Stimulated activated CD8-positive, alpha-beta memory T cell treated with anti-CD3 and anti-CD28 coated beads, Interleukin-4, amount 100 ng/mL, for 4 hours (primary cell): ENCODE measurements around the gene TACSTD2.
"Not testable (repeated sequence)": the region's sequence is repeated elsewhere in the genome, so short reads cannot be mapped to it uniquely, and the experiment has no call there.

Experiments used
- DNase-seq, 2 donors: peaks; one replicate each; pipeline ENCODE4 v3.0.0-alpha.2; 2020; ENCODE audit warnings: low read depth in 2 of 2, low spot score in 1 of 2

TACSTD2 gene

DNA sequence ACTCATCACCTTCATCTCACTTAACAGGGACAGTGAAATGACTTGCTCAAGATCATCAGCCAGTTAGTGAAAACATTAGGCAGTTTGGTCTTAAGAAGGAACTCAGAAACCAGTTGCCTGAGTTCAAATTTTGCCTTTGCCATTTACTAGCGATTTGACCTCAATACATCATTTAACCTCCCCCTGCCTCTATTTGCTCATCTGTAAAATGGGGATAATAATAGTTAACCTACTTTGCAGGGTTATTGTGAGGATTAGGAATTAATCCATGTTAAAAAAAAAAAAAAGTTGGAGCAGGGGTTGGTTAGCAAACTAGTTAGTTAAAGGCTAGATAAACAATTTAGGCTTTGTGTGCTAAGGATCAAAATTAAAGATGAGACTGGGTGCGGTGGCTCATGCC lies 10.6 kb upstream of the TACSTD2 start:
- DNase-seq, result no peak

DNA sequence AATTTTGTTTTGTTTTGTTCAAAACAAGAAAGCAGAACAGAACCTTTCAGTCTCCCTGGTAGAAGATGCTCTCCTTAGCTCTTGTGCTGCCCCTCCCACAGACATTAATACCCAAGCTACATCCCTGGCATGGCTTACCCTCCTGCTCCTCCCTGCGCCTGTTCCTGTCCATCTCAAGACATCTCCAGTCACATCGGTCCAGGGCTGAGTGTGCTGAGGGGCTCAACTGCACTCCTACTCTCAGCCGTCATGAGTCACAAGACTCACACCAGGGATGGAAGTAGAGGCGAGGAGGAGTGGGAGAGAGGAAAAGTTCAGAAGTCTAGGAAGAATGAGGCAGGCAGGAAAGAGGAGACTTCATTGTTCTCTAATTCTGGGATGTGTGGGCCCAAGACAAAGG lies 9.2 kb upstream of the TACSTD2 start:
- DNase-seq, result no peak

DNA sequence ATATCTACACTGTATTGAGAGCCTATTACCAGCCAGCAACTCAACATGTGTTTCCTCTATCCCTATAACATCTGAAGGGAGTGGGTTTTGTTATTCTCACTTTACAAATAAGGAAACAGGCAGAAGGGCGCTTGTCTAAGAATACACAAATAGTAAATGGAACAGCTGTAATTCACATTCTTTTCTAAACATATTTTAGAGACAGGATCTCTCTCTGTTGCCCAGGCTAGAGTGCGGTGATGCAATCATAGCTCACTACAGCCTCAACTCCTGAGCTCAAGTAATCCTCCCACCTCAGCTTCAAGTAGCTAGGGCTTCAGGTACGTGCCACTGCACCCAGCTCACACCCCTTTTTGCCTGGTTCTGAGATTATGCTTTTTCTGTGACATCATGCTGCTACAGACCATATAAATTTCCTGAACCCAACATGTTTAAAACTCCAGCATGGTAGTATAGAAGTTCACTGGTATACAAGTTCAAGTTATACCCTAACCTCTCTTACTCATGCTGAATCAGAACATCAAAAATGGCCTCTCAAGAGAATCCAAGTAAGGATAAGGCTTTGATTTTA lies 8.6 kb upstream of the TACSTD2 start:
- DNase-seq, result no peak

DNA sequence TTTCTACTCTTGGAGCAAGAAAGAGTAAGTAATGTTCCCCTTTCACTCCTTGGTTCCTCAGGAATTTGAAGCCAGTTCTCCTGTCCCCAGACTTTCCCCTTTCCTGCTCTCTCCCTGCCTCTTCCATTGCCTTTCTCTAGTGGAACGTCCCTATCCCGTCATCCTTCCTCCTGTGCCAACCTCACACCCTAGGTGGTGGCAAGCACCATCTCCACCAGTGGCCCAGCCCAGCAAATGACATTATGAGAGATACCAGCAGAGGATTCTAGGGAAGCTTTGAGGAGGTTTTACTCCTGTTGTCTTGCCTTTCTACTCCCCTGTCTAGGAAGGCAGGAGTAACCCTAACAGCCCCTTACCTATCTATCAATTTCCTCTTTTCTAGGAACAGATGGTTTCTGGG lies 8.1 kb upstream of the TACSTD2 start:
- no peak for DNase-seq

DNA sequence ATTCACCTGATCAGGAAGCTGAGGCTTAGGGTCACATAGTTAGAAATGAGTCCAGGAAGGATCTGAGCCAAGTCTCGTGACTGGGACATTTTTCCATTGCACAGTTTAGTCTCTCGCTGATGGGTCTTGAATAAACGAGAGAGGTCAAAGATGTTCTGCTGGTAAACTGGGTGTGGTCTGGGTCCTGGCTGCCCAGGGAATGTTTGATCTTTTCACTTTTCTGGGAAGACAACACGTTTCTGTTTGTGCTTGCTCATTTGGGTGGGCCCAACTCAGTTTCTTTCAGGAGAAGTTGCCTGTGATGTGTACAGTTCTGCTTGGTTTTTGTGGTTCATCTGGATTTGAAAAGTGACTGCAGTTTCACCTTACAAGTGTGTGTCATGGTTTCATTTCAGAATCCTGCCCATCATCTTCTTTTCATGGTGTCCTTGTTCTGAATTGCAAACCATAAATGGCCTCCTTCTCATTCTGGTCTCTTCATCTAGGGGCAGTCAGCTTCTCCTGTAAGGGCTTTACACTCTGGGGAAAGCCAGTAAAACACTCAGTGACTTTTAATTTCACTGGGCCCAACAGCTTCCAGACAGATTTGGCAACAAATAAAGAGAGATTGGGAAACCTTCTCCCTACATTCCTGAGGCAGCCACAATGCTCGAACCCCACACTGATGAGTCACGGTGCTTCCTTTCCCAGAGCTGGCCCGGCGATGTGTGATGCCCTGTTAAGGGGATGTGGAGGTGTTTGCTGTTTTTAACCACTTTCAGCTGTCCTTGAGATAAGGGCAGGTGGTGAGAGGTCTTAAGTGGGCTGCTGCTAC lies 7.2 kb upstream of the TACSTD2 start:
- no peak for DNase-seq

DNA sequence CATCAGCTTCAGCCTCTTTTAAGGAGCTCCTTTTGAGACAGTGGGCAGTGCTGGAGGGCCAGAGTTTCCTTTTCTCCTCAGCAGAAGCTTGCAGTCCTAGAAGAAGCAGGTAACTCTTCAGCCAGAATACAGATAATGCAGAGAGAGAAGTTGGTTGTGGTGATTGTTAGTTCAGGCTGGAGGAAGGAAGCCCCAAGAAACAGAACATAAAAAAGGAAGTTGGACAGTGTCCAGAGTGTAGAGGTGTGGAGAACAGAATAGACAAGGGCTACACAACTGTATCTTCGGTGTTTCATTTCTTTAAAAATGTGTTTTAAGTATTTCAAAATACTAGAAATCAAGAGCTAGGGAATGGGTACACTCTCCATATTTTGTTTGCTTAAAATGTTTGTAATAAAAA lies 6.4 kb upstream of the TACSTD2 start:
- DNase-seq, result no peak

DNA sequence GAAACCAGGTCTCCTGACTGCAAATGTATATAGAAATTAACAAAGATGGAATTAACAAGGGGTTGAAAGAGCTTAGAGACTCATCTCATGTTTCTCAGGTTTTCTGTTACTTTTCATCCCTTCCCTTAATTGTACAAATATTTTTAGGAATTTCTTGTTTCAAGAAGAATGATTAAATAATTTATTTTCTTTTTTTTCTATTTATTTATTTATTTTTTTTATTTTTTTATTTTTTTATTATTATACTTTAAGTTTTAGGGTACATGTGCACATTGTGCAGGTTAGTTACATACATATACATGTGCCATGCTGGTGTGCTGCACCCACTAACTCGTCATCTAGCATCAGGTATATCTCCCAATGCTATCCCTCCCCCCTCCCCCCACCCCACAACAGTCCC lies 5.1 kb upstream of the TACSTD2 start:
- not testable (repeated sequence) for DNase-seq

DNA sequence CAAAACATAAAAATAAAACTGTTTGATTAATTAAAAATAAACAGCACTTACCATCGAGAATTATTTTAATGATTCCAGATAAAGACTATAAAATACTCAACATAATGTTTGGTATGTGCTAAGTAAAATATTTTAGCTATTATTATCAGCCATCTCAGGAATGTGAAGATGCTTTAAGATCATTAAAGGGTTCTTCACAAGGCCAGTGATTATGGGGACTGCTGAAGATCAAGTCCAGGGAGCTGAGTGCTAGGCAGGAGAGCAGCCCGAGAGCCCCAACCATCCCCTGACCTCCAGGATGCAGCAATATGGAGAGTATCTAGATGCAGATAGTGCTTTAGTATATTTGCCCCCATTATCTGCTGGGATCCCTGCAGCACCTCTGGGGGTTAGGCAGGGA lies 4.6 kb upstream of the TACSTD2 start:
- DNase-seq, result no peak

DNA sequence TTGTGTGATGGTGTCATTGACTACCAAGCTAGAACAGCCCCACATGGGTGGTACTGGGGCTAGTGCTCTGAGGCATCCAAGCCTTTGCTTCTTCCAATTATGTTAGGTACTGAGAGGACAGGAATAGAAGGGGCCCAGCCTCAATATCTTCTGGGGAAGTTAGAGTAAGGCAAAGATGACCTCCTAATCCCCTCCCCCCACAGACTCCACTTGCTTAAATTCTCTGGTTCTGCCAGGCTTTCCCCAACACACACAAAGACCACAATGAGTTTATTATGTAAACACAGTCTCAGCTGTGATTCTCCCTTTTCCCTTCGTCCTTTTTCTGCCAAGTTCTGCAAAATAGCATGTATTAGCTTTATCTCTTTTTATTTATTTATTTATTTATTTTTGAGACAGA lies 3.1 kb upstream of the TACSTD2 start:
- DNase-seq, result no peak

DNA sequence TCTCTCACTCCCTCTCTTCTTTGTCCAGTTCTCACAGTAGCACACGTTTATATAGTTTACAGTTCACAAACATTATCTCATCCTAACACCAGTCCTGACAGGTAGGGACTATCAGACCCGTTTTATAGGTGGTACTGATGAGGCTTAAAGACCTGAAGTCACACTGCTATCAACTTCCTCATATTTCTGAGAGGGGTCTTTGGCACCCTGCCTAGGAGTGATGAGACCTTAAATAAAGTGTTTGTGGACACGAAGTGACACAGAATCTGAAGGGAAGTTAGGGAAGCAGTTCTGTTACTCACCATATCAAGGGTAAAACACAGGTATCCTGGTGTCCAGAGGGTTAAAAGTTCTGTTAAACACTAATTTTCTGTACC lies 590 bp upstream of the TACSTD2 start:
- DNase-seq, result no peak

DNA sequence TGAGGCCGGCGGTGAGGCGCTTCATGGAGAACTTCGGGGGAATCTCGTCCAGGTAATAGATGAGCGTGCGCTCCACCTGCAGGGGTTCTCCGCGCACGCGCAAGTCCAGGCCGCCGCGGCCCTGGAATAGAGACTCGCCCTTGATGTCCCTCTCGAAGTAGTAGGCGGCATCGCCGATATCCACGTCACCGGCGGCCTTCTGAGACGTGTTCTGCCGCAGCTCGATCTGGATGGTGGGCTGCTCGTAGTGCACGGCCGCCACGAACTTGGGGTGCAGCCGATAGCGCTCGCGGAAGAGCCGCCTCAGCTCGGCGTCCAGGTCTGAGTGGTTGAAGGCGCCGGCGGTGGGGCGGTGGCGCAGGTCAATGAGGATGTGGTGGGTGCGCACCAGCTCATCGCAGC lies 726 bp downstream of the TACSTD2 start:
- DNase-seq, result no peak

DNA sequence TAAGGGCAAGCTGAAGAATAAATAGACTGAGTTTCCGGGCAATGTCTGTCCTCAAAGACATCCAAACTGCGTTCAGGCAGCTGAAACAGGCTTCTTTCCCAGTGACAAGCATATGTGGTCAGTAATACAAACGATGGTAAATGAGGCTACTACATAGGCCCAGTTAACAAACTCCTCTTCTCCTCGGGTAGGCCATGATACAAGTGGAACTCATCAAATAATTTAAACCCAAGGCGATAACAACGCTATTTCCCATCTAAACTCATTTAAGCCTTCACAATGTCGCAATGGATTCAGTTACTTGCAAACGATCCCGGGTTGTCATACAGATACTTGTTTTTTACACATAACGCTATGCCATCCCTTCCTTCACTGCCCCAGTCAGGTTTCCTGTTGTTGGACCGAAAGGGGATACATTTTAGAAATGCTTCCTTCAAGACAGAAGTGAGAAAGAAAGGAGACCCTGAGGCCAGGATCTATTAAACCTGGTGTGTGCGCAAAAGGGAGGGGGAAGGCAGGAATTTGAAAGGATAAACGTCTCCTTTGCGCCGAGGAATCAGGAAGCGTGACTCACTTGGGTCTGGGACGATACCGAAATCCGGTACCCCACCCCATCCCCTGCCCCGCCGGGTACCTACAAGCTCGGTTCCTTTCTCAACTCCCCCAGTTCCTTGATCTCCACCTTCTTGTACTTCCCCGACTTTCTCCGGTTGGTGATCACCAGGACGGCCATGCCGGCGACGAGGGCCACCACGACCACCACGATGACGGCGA lies 1.3 kb downstream of the TACSTD2 start:
- DNase-seq, result no peak

DNA sequence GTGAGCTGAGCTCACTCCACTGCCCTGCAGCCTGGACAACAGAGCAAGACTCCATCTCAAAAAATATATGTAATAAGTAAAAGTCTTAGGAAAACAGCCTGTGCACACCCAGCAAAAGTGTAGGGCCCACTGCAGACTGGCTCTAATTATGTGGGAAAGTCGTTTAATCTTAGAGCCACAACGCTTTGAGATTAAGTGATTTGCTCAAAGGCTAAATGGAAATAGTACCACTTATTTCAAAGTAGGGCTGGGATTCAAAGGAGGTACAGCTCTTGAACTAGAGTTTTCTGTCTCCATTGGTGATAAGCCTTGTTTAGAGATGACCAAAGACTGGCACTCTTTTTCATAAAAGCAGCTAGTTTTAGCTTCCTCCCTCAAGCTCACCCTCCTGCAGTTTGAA lies 2.2 kb downstream of the TACSTD2 start:
- DNase-seq, result no peak

DNA sequence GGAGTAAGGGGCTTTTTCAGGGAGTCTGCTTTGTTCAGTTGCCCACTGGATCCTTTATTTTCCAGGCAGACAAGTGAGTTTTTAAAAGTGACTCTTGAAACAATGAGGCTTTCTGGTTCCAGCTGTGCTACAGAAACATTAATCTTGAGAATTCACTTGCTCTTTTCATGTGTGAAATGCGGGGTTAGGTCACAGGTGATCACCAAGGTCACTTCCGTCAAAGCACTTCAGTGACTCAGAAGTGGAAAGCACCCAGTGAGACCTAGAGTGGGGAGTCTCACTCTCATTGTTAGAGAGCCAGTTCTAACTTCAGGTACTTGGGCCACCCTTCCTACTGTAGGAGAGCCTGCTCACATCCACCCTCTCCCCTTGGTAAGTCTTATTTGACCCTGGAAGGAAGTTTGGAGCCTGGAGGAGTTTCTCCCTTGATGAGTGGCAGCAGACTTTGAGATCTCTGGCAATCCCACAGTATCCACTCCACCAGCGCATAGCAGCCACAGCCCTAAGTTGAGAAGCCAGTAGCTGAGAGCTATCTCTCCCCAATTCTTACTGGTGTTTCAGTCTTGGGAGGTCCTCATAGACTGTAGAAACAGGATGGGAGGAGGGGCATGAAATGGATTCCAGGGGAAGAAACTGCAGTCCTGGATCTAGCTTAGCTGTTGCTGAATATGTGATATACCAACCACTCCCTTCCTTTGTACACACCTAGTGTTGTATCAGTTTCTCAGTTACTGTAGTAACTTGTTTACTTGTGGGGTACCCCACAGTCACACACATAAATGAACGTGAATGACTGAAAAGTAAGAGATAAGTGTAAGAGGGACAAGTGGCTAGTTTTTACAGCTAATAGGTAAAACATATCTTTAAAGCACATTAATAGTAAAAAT lies 3.1 kb downstream of the TACSTD2 start:
- DNase-seq, result no peak

DNA sequence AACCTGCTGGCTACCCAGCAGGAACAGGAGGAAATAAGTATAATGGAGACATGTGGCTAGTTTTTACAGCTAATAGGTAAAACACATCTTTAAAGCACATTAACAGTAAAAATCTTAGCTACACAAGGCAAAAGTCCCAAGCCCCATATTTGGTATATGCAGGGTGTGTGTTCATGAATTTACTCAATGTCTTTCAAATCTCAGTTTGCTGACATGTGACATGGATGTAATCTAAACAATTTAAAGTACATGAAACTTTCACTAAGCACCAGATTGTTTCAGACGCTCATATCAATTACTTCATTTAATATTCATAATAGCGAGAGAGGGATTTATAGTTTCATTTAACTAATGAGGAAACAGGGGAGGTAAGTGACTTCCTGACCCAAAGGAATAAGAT lies 3.9 kb downstream of the TACSTD2 start:
- no peak for DNase-seq

DNA sequence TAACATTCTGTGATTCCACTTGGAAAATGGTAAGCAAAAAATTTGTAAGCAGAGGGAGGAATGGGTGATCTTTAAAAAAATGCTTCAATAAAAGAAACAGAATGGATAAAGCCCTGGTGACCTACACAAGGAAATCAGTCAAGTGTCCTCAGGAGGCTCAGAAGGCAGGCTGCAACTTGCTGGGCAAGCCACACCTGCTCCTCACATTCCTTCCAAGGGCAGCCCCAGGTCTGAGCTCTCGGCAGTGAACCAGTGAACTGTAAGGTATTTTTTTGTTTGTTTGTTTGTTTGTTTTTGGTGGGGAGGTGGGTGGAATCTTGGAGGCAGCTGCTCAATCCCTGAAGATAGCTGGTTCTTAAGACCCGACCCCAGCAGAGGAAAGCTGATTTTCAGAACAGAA lies 4.4 kb downstream of the TACSTD2 start:
- DNase-seq, result no peak

DNA sequence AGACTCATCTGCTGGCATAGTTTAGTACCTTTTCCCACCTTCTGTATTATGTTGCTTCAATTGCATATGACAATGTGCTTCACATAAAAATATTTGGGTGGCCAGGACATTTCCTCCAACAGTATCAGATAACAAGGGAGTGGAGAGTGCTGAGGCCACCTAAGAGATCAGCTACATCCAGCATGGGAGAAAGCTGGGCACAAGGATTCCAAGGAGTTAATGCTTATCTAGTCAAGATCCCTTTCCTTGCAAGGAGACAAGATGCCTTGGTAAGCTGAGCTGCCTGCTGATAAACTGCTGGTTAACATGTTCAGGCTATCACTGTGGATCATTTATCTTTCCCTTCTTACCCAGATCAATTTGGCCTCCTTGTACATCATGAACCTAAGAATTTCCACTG lies 5.4 kb downstream of the TACSTD2 start:
- DNase-seq, result no peak

DNA sequence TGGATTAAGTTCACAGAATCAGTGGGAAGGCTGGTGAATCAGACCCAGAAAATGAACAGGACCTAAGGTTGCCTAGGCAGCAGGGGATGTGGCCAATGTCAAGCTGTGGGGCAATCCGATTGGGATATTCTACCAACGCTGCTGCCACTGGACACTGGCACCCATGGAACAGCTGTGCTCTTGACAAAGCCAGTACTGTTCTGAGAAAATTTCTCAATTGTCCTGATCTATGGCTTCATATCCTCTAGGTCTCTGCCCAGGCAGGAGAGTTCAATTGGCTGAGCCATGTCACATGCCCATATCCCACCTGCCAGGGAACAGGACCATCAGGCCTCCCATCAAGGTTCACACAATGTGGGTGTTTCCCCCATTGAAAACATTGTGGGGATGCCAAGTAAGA lies 6.2 kb downstream of the TACSTD2 start:
- no peak for DNase-seq

DNA sequence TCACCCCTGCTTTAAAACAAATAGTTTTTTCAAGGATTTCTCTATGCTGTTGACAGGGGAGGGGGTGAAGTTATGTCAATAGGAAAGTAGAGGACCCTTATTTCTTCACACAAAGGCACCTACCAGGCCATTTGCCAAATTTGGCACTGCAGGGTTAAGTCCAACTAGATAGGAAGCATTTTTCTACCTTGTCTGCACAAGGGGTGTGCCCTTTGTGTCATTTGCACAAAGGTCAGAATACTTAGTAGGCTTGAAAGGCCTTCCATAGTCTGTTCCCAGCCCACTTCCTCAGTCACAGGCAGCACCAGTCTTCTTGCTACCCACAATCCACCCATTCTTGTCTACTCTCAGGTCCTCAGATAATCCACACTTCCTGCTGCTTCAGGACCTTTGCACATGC lies 7.0 kb downstream of the TACSTD2 start:
- DNase-seq, result no peak

DNA sequence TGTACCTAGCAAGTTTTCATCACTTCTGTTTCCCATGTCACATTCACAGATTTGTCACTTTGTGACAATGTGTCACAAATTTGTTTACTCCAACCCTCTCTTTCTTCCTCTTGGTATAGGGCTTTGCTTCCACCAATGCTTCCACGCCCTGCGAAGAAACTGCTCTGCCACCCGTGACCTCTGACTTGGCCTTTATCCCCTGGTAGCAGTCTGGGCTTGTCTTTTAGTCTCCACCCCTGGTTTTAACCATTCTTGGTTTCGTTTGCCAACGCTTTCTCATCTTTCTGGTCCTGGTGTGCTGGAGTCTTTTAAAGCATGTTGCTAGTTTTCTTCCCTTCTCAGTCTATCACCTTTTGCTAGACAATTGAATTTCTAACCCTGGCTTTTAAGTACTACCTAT lies 8.1 kb downstream of the TACSTD2 start:
- no peak for DNase-seq

DNA sequence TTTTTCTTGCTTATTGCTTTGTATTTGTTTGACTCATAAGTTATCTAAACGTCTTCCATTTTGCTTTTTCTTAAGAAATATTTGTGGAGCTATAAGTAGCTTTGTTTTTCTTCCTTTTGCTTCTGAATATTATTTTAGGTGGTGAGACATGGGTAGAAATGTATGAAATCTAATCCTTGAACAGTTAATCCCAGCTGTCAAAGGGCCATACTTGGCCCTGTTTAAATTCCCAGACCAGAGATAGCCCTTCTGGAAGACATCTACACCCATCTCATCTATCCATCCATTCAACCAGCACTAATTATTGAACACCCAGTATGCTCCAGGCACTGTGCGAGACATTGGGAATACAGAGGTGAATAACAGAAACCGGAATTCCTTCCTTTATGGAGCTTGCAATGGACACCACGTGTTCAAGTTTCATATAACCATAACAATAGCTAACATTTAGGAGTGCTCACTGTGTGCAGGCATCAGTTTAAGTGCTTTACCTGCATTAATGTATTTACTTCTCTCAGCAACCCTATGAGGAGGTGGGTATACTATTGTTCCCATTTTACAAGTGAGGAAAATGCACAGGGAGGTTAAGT lies 8.7 kb downstream of the TACSTD2 start:
- no peak for DNase-seq
